Retinal pigment epithelial cell (primary cell): ENCODE results near the gene MRPS18A.

ENCODE experiments used
- DNase-seq: peaks from one replicate; pipeline ENCODE4 v3.0.0-alpha.2; 2010; ENCODE audit warnings: low read depth
- H3K4me3 ChIP-seq: 2 replicates; pipeline ENCODE4 v1.5.1; 2011; ENCODE audit warnings: mild to moderate bottlenecking, low read length, control low read depth, moderate library complexity
- CTCF ChIP-seq: conservative IDR thresholded peaks from 2 replicates; pipeline ENCODE4 v1.5.1; 2011; ENCODE audit warnings: low read depth, low read length, control low read depth, inconsistent platforms

Gene MRPS18A

GRCh38 chr6:43717389-43717788 is 29.8 kb upstream of the MRPS18A start:
- no peak overlapping the region for H3K4me3 ChIP-seq

GRCh38 chr6:43716099-43716498 is 28.5 kb upstream of the MRPS18A start:
- no peak for TF ChIP-seq CTCF
- H3K4me3 ChIP-seq: no peak overlapping the region

More at GRCh38 chr6:43717389-43717788, 29.8 kb upstream of the MRPS18A start:
- no peak for TF ChIP-seq CTCF
- DNase-seq: no peak

GRCh38 chr6:43715056-43715788 is 27.6 kb upstream of the MRPS18A start:
- TF ChIP-seq CTCF: no peak
- no peak for DNase-seq
- H3K4me3 ChIP-seq: no peak overlapping the region

More at GRCh38 chr6:43716099-43716498, 28.5 kb upstream of the MRPS18A start:
- no peak for DNase-seq

GRCh38 chr6:43714311-43715055 is 26.9 kb upstream of the MRPS18A start:
- no peak for DNase-seq
- H3K4me3 ChIP-seq: no peak overlapping the region
- TF ChIP-seq CTCF: no peak

GRCh38 chr6:43713643-43714310 is 26.2 kb upstream of the MRPS18A start:
- no peak overlapping the region for H3K4me3 ChIP-seq
- no peak for TF ChIP-seq CTCF
- DNase-seq: no peak

GRCh38 chr6:43712579-43712978 is 25.0 kb upstream of the MRPS18A start:
- no peak for TF ChIP-seq CTCF
- no peak overlapping the region for H3K4me3 ChIP-seq

More at GRCh38 chr6:43712579-43712978, 25.0 kb upstream of the MRPS18A start:
- DNase-seq: no peak
